Brain microvascular endothelial cell (primary cell): ENCODE measurements around the gene OR2W3.

Source experiments
- DNase-seq: peaks from one replicate; pipeline ENCODE4 v3.0.0-alpha.2; 2020
- H3K27ac ChIP-seq: fragments of 250-450 bp; sonication (Bioruptor Pico); 2 replicates; pipeline ENCODE4 v1.5.1; 2020; ENCODE audit warnings: mild to moderate bottlenecking, moderate library complexity
- H3K27me3 ChIP-seq: fragments of 250-450 bp; sonication (Bioruptor Pico); replicated peaks from 2 replicates; pipeline ENCODE4 v1.5.1; 2020; ENCODE audit warnings: mild to moderate bottlenecking
- H3K36me3 ChIP-seq: fragments of 250-450 bp; sonication (Bioruptor Pico); replicated peaks from 2 replicates; pipeline ENCODE4 v1.5.1; 2020; ENCODE audit warnings: mild to moderate bottlenecking
- H3K4me3 ChIP-seq: 2 replicates; pipeline ENCODE4 v1.5.1; 2011; ENCODE audit warnings: low read depth, mild to moderate bottlenecking, control low read depth, low read length, moderate library complexity
- in situ Hi-C: cut with HindIII; loops from 2 replicates; pipeline ENCODE4 v1.10.0; 2017; ENCODE audit warnings: low sequenced_read_pairs, low pct_ligation_motif_present
- TF ChIP-seq, protein P1 (sequence below): IDR thresholded peaks from 2 replicates; pipeline ENCODE4 v1.5.1; 2011; ENCODE audit warnings: low read depth, mild to moderate bottlenecking, moderate library complexity, low read length, control low read depth, inconsistent platforms; ENCODE audit errors: missing control alignments

OR2W3 gene

DNA sequence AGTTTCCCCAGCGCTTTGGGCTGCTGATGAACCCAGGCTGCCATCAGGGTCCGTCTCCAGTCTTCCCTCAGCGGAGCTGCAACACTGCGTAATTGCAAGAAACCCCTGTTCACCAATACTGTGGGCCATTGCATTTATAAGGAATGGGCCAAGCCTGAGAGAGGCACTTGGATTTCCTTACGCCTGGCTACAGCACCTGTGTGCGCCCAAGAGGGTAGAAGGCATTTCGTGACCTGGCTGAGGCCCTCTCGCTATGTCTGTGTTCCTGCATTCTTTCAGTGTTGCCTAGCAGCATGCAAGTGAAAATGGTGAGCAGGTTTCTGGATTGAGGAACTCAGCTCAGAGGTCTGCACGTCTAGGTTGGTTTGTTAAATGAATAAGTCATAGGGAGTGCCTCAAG, 12.0 kb upstream of the OR2W3 start:
- Histone ChIP-seq H3K27ac (no peak overlapping the region), H3K27me3 (no peaks in the 10 kb centered on the region), H3K4me3 (no peak overlapping the region), H3K36me3 (no peaks in the 10 kb centered on the region)
- TF ChIP-seq, protein P1, sequence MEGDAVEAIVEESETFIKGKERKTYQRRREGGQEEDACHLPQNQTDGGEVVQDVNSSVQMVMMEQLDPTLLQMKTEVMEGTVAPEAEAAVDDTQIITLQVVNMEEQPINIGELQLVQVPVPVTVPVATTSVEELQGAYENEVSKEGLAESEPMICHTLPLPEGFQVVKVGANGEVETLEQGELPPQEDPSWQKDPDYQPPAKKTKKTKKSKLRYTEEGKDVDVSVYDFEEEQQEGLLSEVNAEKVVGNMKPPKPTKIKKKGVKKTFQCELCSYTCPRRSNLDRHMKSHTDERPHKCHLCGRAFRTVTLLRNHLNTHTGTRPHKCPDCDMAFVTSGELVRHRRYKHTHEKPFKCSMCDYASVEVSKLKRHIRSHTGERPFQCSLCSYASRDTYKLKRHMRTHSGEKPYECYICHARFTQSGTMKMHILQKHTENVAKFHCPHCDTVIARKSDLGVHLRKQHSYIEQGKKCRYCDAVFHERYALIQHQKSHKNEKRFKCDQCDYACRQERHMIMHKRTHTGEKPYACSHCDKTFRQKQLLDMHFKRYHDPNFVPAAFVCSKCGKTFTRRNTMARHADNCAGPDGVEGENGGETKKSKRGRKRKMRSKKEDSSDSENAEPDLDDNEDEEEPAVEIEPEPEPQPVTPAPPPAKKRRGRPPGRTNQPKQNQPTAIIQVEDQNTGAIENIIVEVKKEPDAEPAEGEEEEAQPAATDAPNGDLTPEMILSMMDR, result no peak
- in situ Hi-C loops, result no loop called here
- DNase-seq, result no peak

DNA sequence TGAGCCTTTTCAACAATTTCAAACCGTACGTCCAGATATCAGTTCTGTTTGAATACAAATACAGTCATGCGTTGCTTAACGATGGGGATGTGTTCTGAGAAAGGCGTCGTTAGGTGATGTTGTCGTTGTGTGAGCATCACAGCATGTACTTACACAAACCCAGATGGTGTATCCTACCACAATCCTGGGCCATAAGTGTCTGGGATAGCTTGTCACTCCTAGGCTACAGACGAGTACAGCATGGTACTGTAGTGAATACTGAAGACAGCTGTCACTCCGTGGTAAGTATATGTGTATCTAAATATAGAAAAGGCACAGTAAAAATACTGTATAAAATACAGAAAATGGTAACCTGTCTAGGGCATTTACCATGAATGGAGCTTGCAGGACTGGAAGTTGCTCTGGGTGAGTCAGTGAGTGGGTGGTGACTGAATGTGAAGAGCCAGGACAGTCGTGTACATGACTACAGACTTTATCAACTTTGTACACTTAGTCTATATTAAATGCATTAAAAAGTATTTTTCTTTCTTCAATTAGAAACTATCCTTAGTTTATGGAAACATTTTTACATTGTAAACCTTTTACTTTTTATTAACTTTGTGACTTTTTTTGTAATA, 10.5 kb upstream of the OR2W3 start:
- Histone ChIP-seq H3K27me3 (no peaks in the 10 kb centered on the region), H3K36me3 (no peaks in the 10 kb centered on the region), H3K4me3 (no peak overlapping the region), H3K27ac (no peak overlapping the region)
- TF ChIP-seq, protein P1, result no peak
- no peak for DNase-seq
- in situ Hi-C loops, result no loop called here

GRCh38 chr1:247895976-247896375, 589 bp downstream of the OR2W3 start:
- Histone ChIP-seq H3K27me3 (no peaks in the 10 kb centered on the region), H3K36me3 (no peaks in the 10 kb centered on the region), H3K27ac (no peak overlapping the region), H3K4me3 (no peak overlapping the region)
- TF ChIP-seq, protein P1, result no peak
- DNase-seq, result no peak
- in situ Hi-C loops, result no loop called here

GRCh38 chr1:247904122-247904521, 8.7 kb downstream of the OR2W3 start:
- in situ Hi-C loops, result no loop called here
- DNase-seq, result no peak
- Histone ChIP-seq H3K36me3 (no peaks in the 10 kb centered on the region), H3K27ac (no peak overlapping the region), H3K4me3 (no peak overlapping the region), H3K27me3 (no peaks in the 10 kb centered on the region)
- TF ChIP-seq, protein P1, result no peak

- H3K4me3 ChIP-seq, result no peak overlapping the region
- no peaks in the 10 kb centered on the region for H3K27me3 ChIP-seq
- no peaks in the 10 kb centered on the region for H3K36me3 ChIP-seq
- TF ChIP-seq, protein P1, result no peak
- H3K27ac ChIP-seq, result no peak overlapping the region
- no peak for DNase-seq
- in situ Hi-C loops, result no loop called here
Measured at GRCh38 chr1:247905181-247905580, 9.8 kb downstream of the OR2W3 start.

GRCh38 chr1:247905910-247906503, 10.6 kb downstream of the OR2W3 start:
- Histone ChIP-seq H3K27ac (no peak overlapping the region), H3K4me3 (peak overlapping the region; percentile 1), H3K27me3 (no peaks in the 10 kb centered on the region), H3K36me3 (no peaks in the 10 kb centered on the region)
- TF ChIP-seq, protein P1, result no peak
- in situ Hi-C loops, result no loop called here
- DNase-seq, result no peak
